Jurkat, Clone E6-1 (cell line): ENCODE results near the gene CENATAC.
"Not testable (repeated sequence)": the region's sequence is repeated elsewhere in the genome, so short reads cannot be mapped to it uniquely, and the experiment has no call there.

Source experiments
- DNase-seq: peaks from one replicate; pipeline ENCODE4 v3.0.0-alpha.2; 2011; ENCODE audit warnings: low read depth, low spot score
- H3K4me3 ChIP-seq: 2 replicates; pipeline ENCODE4 v1.5.1; 2011; ENCODE audit warnings: mild to moderate bottlenecking, low read length, control low read depth, moderate library complexity

CENATAC gene

GRCh38 chr11:119044708-119045107 is 46.8 kb downstream of the CENATAC start:
- no peak for DNase-seq
- H3K4me3 ChIP-seq = no peak overlapping the region

DNA sequence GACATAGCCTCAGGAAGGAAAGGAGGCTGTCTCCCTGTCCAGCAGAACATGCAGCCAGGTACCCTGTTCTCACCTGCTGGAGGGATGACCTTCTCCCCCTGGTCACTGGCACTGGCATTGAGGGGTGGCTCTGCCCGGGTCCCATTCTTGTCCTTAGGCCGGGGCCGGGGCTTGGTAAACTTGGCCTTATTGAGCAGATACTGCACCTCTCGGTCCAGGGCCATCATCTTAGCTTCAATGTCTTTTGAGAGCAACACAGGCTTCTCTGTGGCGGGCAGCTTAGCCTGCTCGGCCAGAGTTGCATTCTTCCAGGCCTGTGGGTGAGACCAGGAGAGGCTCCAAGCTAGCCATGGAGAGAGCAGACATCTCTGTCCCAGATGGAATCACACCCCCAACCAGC is 48.6 kb downstream of the CENATAC start:
- DNase-seq = no peak
- no peak overlapping the region for H3K4me3 ChIP-seq

GRCh38 chr11:119047205-119047604 is 49.3 kb downstream of the CENATAC start:
- H3K4me3 ChIP-seq = no peak overlapping the region
- DNase-seq = no peak

DNA sequence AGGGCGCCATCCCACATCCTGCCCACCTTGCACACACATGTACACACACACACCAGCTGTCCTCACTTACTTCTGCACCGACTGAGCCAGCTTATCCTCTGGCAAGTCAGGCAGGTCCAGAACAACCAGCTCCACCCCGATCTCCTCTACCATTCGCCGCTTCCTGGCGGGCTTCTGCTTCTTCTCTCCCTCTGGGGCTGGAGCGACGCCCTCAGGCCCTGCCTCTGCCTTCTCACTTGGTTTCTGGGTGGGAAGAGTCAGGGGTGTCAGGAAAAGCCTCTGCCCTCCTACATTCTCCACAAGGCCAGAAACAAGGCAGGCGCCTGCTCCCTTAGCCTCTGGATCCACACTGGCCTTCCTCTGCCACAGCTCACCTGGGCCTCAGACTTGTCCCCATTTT is 50.7 kb downstream of the CENATAC start:
- H3K4me3 ChIP-seq = no peak overlapping the region
- DNase-seq = peak; percentile 15

- H3K4me3 ChIP-seq = no peak overlapping the region
- DNase-seq = no peak
Observed at GRCh38 chr11:119049081-119049480, 51.1 kb downstream of the CENATAC start.

DNA sequence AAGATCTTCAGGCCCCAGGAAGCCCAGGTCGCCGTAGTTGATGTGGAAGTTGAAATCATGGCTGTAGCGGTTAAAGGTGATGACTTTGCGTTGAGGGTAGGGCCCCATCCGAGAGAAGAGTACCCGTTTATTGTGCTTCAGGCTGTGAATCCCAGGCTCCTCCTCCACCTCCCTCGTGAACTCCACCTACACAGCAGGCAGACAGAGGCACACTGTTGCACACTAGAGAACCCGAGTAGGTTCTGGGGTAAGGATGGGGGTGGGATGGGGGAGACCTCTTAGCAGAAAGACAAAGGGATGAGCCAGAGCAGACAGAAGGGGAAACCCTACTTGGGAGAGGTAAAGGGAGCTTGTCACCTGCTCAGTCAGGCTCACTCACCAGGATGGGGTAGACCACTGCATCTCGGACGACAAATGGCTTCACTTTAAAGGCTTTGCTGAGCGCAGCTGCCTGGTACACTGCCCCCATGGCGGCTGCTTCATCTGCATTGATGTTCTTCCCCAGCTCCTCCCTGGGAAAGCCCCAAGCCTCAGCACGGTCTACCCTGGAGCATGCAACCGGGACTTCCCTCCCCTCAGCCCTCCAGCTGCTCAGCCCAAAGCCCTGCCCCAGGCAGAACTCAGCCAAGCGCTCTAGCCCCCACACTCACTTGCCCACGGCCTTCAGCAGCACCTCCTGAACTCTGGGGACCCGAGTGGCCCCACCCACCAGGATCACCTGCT is 53.7 kb downstream of the CENATAC start:
- DNase-seq = no peak
- H3K4me3 ChIP-seq = no peak overlapping the region

DNA sequence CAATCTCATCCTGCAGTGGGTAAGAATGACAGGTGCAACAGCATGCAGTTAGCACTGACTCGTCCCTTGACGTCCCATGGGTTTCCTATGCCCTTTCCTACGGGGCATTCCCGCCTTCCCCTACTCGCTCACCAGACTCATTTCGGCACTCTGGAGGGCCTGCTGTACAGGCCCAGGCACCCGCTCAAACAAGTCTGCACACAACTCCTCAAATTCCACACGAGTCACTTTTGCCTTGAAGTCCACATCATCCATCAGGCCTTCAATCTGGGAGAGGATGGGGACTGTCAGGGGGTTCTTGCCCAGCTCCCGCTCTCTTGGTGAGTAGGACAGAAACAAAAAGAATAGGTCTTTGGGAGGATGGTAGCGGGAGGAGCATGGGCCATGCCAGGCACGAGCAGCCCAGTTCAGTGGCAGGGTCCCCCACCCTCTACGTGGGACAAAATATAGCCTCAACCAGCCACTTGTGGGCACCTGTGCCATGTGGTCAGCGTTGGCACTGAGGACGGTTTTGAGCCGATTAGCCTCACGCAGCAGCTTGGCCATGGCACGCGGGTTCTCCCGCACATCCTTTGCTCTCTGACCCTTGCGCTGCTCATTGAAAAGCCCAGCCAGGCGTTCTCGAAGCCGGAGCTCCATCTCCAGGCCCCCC is 54.4 kb downstream of the CENATAC start:
- H3K4me3 ChIP-seq = no peak overlapping the region
- DNase-seq = no peak

GRCh38 chr11:119054418-119054817 is 56.5 kb downstream of the CENATAC start:
- no peak overlapping the region for H3K4me3 ChIP-seq
- no peak for DNase-seq

DNA sequence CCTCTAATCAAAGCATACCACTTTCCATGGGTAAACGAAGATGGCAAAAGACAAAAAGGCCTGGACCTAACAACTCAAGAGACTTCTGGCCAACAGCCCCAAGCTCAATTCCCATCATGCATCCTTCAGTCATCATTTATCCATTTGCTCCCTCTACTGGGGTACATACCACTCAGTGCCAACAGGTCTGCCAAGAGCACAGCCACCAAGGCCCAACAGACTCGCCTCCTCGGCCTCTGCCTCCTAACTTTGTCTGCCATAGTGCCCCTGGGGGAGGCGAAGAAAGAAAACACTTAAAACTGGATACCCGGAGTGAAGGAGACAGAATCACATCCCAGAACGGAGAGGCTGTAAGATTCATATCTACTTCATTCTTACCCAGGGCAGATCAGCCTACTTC is 58.0 kb downstream of the CENATAC start:
- peak; percentile 37 for DNase-seq
- H3K4me3 ChIP-seq = peak overlapping the region; percentile 87

DNA sequence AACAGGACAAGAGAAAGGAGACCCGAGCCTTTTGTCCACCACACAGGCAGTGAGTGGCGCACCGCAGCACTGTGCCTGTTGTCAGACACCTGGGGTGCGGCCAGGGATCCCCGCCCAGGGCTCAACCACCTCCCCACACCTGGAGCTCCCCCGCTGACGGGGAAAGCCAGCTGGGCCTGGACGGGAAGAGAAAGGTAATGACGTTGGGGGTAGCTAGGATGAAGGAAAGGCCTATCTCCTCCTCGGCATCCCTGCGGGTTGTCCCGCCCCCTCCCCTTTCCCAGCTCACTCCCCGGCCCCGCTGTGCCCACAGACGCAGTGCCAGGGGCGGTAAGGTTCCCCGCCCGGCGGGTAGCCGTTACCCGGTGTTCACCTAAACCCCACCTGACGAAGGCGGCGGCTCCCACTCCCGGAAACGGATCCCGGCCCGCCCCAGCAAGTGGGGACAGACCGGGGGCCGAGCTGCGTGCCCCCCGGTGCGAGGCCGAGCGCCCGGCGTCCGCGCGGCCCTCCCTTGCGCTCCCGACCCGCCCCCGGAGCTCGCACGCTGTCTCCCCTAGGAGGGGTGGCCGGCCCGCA is 58.6 kb downstream of the CENATAC start:
- DNase-seq = peak; percentile 15
- H3K4me3 ChIP-seq = peak overlapping the region; percentile 87

GRCh38 chr11:119057000-119057769 is 59.2 kb downstream of the CENATAC start, which contains the start of gene HYOU1:
Gene HYOU1 (minus strand): TSS chr11:119057205. CDS start chr11:119056160, 1,045 bp downstream.
- peak within 1 kb of the TSS; percentile 91 for H3K4me3 ChIP-seq

GRCh38 chr11:119059128-119059527 is 61.2 kb downstream of the CENATAC start:
- H3K4me3 ChIP-seq, DNase-seq: not testable (repeated sequence)

More at GRCh38 chr11:119057000-119057769, 59.2 kb downstream of the CENATAC start, which contains the start of gene HYOU1:
- peak; percentile 93 for DNase-seq

- DNase-seq = no peak
- no peak overlapping the region for H3K4me3 ChIP-seq
Observed at GRCh38 chr11:119061256-119061655, 63.3 kb downstream of the CENATAC start.

DNA sequence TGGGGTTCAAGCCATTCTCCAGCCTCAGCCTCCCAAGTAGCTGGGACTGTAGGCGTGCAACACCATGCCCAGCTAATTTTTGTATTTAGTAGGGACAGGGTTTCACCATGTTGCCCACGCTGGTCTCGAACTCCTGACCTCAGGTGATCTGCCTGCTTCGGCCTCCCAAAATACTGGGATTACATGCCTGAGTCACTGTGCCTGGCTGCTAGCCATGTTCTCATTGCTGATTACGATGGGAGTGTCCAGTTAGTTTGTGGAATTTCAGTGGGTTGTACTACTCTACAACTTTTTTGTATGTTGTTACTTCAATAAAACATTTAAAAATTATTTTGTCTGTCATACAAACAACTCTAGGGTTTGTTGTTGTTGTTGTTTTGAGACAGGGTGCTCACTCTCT is 64.8 kb downstream of the CENATAC start:
- no peak overlapping the region for H3K4me3 ChIP-seq
- no peak for DNase-seq

DNA sequence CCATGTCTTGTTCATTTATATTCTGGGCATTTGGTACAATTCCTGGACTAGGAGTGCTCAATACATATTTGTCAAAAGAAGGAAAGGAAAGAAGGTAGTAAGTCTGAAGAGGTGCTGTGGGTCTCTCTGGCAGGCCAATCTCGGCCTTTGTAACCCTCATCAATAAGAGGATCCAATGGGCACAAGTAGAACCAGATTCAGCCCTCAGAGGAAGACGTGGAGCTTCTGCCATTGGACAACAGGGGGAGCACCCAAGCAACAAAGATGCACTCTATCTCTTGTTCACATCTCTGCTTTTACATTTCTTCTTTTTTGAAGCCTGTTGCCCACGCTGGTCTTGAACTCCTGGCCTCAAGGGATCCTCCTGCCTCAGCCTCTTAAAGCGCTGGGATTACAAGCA is 67.4 kb downstream of the CENATAC start:
- DNase-seq = peak; percentile 57
- H3K4me3 ChIP-seq = no peak overlapping the region
